Smooth muscle cell (in vitro differentiated cells): ENCODE data around the gene PLCH1. TPM values are rescaled to one million over a fixed set of nuclear protein-coding genes. Genes with fewer than 3 reads are reported as not detected.

Experiments used
- DNase-seq: peaks from one replicate; lab custom pipeline; 2025; ENCODE audit not compliant: unreplicated experiment; lab: John Stamatoyannopoulos, UW
- H2AFZ ChIP-seq: fragments of 200-600 bp; sonication (generic); 2 replicates; pipeline ENCODE4 v1.6.0; 2016; ENCODE audit warnings: antibody characterized with exemption, low read depth, mild to moderate bottlenecking
- H3F3A ChIP-seq: fragments of 200-600 bp; sonication (generic); 2 replicates; pipeline ENCODE4 v1.6.0; 2017; ENCODE audit warnings: antibody characterized with exemption, low read depth
- H3K27ac ChIP-seq: fragments of 200-600 bp; sonication (generic); 2 replicates; pipeline ENCODE4 v1.5.1; 2016; ENCODE audit warnings: low read depth, mild to moderate bottlenecking
- H3K27me3 ChIP-seq: fragments of 200-600 bp; sonication (generic); 2 replicates; pipeline ENCODE4 v1.6.1; 2016; ENCODE audit warnings: low read depth, mild to moderate bottlenecking
- H3K36me3 ChIP-seq: fragments of 200-600 bp; sonication (generic); 2 replicates; pipeline ENCODE4 v1.5.1; 2016; ENCODE audit warnings: low read depth
- H3K4me1 ChIP-seq: fragments of 200-600 bp; sonication (generic); 2 replicates; pipeline ENCODE4 v1.5.1; 2016; ENCODE audit warnings: low read depth
- H3K4me2 ChIP-seq: fragments of 200-600 bp; sonication (generic); 2 replicates; pipeline ENCODE4 v1.6.0; 2016; ENCODE audit warnings: mild to moderate bottlenecking
- H3K4me3 ChIP-seq: fragments of 200-600 bp; sonication (generic); 2 replicates; pipeline ENCODE4 v1.5.1; 2016; ENCODE audit warnings: mild to moderate bottlenecking
- H3K79me2 ChIP-seq: fragments of 200-600 bp; sonication (generic); 2 replicates; pipeline ENCODE4 v1.6.0; 2016; ENCODE audit warnings: low read depth, mild to moderate bottlenecking
- H3K9ac ChIP-seq: fragments of 200-600 bp; sonication (generic); 2 replicates; pipeline ENCODE4 v1.6.0; 2016; ENCODE audit warnings: low read depth
- H3K9me3 ChIP-seq: fragments of 200-600 bp; sonication (generic); replicated peaks from 2 replicates; pipeline ENCODE4 v1.5.1; 2016; ENCODE audit warnings: low read depth
- H4K20me1 ChIP-seq: fragments of 200-600 bp; sonication (generic); 2 replicates; pipeline ENCODE4 v1.6.0; 2016; ENCODE audit warnings: low read depth
- WGBS: methylation state at CpG from one replicate; pipeline ENCODE4 v1.1.7; 2016; ENCODE audit warnings: low lambda C conversion rate; 5-methylcytosine and 5-hydroxymethylcytosine counted together
- polyA plus RNA-seq: library from polyadenylated mRNA; unstranded; fragments of >200 nt; fragmentation: Nextera tagmentation; extraction: Ambion mirVana; gene quantifications from 2 replicates; pipeline ENCODE4 v1.2.1, GENCODE V29; 2016
- total RNA-seq: library from RNA; depleted of rRNA; stranded (reverse); fragments of >200 nt; gene quantifications from 2 replicates; pipeline ENCODE4 v1.2.3, GENCODE V29; 2014
- TF ChIP-seq, protein P1 (sequence below): fragments of 200-600 bp; sonication (generic); IDR thresholded peaks from 2 replicates; pipeline ENCODE4 v1.5.1; 2017; ENCODE audit warnings: borderline replicate concordance, mild to moderate bottlenecking, antibody characterized with exemption; ENCODE audit not compliant: insufficient read depth, poor library complexity, severe bottlenecking

Gene PLCH1
- total and polyA plus RNA-seq, 2 experiments from 2014 or later = 0.36 TPM; not detected in 1

- Histone ChIP-seq H3K4me2 (no peak overlapping the region), H3K4me1 (peaks cover 19% of the 10 kb centered on the region), H4K20me1 (no peaks in the 10 kb centered on the region), H3F3A (no peaks in the 10 kb centered on the region), H3K4me3 (no peak overlapping the region), H3K79me2 (no peaks in the 10 kb centered on the region), H3K36me3 (no peaks in the 10 kb centered on the region), H2AFZ (no peak overlapping the region), H3K27ac (no peak overlapping the region), H3K9me3 (no peaks in the 10 kb centered on the region), H3K9ac (no peak overlapping the region), H3K27me3 (no peaks in the 10 kb centered on the region)
- WGBS = 76% methylated on average over 11 of the region's 11 CpGs
- TF ChIP-seq, protein P1, sequence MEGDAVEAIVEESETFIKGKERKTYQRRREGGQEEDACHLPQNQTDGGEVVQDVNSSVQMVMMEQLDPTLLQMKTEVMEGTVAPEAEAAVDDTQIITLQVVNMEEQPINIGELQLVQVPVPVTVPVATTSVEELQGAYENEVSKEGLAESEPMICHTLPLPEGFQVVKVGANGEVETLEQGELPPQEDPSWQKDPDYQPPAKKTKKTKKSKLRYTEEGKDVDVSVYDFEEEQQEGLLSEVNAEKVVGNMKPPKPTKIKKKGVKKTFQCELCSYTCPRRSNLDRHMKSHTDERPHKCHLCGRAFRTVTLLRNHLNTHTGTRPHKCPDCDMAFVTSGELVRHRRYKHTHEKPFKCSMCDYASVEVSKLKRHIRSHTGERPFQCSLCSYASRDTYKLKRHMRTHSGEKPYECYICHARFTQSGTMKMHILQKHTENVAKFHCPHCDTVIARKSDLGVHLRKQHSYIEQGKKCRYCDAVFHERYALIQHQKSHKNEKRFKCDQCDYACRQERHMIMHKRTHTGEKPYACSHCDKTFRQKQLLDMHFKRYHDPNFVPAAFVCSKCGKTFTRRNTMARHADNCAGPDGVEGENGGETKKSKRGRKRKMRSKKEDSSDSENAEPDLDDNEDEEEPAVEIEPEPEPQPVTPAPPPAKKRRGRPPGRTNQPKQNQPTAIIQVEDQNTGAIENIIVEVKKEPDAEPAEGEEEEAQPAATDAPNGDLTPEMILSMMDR = peak; percentile 34
- DNase-seq = no peak
Observed at GRCh38 chr3:155753038-155753639, 8.3 kb upstream of the PLCH1 start.

DNA sequence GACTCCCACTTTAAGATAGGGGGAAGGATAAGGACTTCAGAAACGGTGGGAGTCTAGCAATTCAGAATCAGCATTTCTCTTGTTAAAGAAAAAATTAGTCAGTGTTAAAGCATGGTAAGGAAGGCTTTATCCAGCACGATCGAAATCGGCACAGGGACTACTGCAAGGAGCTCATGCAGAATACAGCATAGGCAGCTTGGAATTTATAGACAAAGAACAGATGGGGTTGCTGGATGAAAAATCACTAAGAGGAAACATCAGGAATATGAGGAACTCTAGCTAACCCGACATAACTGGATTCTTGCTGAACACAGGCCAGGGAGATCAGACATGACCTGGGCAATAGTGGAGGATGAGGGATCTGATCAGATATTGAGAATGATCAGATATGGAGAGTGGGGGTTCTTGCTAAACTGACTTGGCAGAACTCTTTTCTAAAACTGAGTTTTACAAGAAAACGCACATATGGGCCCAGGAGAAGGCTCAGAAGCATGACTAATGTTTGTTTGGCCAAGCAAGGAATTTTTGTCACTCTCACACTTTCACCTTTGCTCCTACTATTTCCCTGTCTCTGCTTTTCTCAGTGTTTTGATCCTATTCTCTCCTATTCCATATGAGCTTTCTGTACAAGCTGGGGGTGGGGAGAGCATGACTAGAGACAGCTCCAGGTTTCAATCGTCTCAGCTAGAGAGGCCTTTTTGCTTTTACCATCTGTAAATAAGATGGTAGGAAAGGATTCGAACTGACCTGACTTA, 3.9 kb upstream of the PLCH1 start:
- Histone ChIP-seq H3K79me2 (no peaks in the 10 kb centered on the region), H3F3A (no peaks in the 10 kb centered on the region), H3K27me3 (peaks cover 40% of the 10 kb centered on the region), H3K9me3 (no peaks in the 10 kb centered on the region), H3K4me2 (no peak overlapping the region), H3K36me3 (no peaks in the 10 kb centered on the region), H3K9ac (no peak overlapping the region), H2AFZ (no peak overlapping the region), H3K4me1 (peaks cover 34% of the 10 kb centered on the region), H4K20me1 (no peaks in the 10 kb centered on the region), H3K4me3 (no peak overlapping the region), H3K27ac (no peak overlapping the region)
- TF ChIP-seq, protein P1 = no peak
- WGBS = 76% methylated on average over 8 of the region's 8 CpGs
- no peak for DNase-seq

- H3K36me3 ChIP-seq = no peaks in the 10 kb centered on the region
- no peak overlapping the region for H3K4me2 ChIP-seq
- H3K79me2 ChIP-seq = no peaks in the 10 kb centered on the region
- H3K9me3 ChIP-seq = no peaks in the 10 kb centered on the region
- peaks cover 48% of the 10 kb centered on the region for H3K27me3 ChIP-seq
- no peak overlapping the region for H3K9ac ChIP-seq
- 83% methylated on average over 3 of the region's 3 CpGs for WGBS
- TF ChIP-seq, protein P1 = no peak
- H3K4me1 ChIP-seq = peaks cover 35% of the 10 kb centered on the region
- DNase-seq = no peak
- H3K27ac ChIP-seq = no peak overlapping the region
- H3K4me3 ChIP-seq = no peak overlapping the region
- H4K20me1 ChIP-seq = no peaks in the 10 kb centered on the region
- H3F3A ChIP-seq = no peaks in the 10 kb centered on the region
- H2AFZ ChIP-seq = no peak overlapping the region
Observed at GRCh38 chr3:155747946-155748290, 3.0 kb upstream of the PLCH1 start.
